GM19035 (cell line): ENCODE measurements around the gene RBFOX1.

Source experiments
- ATAC-seq: cut with Tn5 transposase; IDR thresholded peaks from one replicate; pipeline ENCODE4 v1.9.1; 2021; ENCODE audit not compliant: unreplicated experiment

RBFOX1 gene

DNA sequence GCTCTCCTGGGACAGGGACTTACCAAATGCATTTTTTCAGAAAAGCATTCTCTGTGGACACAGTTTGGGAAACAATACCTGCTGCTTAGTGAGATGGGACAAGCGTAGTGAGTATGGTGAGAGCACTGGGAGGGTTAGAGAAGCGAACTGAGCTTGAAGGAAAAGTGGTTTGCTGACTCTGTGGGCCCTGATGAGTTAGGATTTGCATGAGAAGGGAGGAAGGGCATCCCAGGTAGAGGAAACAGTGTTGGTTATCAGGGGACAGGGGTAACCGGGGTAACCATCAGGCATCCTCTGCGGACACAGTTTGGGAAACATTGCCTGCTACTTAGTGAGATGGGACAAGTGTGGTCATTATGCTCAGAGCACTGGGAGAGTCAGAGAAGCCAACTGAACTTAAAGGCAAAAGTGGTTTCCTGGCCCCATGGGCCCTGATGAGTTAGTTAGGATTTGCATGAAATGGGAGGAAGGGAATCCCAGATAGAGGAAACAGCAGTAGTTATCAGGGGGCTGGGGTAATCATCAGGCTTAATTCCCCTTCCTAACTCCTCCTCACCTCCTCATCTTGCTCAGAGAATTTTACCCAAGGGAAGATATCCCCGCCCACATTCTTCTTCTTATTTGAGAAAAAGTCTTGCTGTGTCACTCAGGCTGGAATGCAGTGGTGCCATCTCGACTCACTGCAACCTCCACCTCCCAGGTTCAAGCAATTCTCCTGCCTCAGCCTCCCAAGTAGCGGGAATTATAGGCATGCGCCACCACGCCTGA, 319.3 kb downstream of the RBFOX1 start:
- ATAC-seq: no peak

DNA sequence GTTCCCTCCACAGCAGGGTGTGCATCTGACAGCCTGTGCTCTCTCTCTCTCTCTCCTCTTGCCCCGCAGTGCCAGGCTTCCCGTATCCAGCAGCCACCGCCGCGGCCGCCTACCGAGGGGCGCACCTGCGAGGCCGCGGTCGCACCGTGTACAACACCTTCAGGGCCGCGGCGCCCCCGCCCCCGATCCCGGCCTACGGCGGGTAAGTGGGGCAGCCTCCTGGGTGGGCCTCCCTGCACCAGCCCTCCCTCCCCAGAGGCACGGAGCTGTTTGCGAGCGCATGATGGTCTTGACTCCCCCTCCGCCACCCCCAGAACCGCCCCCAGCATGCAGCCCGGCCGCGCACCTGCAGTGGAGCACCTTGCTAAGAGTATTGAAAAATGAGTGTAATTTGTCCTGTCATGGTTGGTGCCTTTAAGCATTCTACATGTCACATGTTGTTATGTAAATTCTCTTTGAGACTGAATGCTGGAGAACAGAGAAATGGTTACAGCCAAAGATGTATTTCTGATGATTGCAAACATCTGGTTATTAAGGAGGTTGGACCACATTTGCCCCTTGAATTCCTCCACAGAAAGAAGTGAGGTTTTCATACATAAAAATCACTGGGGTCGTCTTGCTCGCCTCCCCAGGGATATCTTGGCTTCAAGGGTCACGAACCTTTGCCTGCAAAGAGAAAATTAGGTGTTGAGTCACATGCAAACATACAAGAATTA, 321.3 kb downstream of the RBFOX1 start:
- ATAC-seq: no peak

DNA sequence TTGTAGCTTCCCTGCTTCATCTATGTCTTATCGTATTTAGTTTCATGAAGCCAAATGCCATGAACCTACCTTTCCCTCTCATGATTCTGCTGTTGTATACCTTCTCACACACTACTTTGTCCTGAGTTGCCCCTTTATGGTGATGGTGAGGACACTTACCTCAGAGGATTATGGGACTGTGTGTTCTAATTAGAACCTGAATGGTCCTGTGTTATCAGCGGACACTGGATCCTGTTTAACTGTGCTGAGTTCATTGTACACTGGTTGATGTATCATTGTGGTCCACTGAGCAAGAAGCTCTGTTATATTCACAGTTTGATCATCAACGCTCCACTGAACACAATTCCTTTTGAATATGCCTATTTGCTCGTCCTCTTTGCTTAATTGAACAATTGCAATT, 343.0 kb downstream of the RBFOX1 start:
- ATAC-seq: no peak

DNA sequence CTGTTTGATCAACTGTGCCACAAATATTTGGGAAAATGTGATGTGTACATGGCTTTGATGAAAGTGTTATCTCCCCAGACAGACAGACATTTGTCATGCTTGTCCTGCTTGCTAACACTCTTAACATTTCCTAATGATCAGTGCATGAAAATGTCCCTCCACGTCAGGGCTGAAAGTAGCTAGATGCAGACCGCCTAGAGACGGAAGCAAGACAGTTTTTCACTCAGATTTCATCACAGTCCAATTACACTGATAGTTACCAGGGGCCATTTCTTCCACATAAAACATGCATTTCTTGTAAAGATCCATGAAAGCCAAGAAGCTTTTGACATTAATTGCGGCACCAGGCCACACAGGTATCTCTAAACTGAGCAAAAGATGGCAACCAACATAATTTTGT, 347.7 kb downstream of the RBFOX1 start:
- no peak for ATAC-seq

DNA sequence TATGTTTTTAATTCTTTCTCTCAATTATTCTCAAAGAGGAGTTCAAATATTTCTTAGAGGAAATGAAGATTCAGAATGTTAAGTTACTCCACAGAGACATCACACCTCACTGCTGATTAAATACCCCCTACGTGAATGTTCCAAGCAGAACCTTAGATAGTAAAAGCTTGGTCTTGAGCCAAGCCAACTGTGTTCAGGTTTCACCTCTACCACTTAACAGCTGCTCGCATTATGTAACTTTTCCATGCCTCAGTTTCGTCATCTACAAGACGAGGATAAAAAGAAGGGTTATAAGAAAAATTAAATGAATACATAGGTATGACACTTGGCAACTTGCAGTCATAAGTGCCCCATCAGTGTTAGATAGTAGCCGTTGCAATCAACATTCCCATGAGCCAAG, 356.2 kb downstream of the RBFOX1 start:
- no peak for ATAC-seq

DNA sequence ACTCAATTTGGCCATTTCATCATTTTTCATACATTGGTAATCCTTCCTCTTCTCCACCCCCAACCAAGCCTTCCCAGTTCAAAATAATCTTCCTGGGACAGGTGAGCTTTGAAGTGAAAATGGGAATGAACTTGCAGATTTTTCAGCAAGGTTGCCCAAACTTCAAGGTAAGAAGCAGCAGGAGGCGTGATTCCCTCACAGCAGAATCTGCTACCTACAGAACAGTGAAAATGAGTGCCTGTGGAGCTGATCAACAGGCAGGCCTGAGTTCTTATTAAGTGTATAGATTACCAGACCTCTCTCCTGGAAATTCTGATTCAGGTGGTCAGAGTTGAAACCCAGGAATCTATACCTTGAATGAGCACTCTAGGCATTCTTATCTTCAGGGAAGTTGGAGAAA, 356.6 kb downstream of the RBFOX1 start:
- ATAC-seq: no peak

DNA sequence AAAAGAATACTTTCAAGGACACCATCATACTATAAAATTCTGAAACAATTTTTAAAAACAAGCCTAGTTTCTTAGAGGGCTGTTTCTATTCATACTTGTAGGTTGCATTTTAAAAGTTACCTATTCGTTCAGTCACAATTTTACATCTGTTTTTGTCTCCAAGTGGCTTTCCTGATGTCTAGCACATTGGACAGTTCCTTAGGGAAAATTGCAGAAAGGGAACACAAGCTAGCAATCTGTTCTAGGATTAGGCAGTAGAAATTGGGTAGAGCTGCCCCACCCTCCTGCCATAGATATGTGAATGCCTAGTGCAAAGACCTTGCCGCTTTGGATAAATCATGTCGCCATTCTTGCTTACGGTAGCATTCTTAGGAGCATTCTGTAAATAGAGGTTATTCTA, 358.9 kb downstream of the RBFOX1 start:
- no peak for ATAC-seq

DNA sequence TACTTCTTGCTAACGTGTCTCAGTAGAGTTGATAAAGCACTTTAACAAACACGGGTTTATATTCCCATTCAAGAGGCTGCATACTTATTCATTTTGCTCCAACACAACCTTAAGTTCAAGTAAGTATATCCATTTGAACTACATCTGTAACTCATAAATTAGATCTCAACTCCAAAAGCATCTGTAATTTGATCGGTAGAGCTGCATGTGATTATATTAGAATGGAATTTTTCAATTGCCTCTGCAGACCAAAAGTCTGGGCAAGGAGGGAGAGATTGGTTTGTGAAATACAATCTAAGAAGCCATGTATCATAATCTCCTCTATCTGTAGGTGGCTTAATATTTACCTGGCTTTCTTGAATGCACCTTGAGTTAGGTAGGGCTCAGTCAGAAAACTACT, 371.0 kb downstream of the RBFOX1 start:
- ATAC-seq: no peak

DNA sequence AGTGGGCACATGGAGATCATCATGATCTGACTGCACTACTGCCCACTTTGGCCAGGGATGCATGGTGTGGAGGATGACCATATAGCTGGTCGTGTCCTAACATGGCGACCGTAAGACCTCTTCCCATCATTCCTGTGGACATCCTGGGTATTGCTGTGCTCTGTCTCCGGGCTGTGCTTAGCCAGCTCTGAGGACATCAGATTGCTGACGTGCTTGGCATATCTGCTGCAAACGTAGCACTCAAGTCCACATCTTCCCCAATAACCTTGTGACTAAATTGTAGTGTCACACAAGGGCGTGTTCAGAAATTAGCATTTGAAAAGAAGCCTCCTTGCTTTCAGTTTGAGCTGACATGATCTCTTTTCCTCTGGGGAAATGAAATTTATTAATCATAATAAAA, 373.2 kb downstream of the RBFOX1 start:
- ATAC-seq: no peak

DNA sequence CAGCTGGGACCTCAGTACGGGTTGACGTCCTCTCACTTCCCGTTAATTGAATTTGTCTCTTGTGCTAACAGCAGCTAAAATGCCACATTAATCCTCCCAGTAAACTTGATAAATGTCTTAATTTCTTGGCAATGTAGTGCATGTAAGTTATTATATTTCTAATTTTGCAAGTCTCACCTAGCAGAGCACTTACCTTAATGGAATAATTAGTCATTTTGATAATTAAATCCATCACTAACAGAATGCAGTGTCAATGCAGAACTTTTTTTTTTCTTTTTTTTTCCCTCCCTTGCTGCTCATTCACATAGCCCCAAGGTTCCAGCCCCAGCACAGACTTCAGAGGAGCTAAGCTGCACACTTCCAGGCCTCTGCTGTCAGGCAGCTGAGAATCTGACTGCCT, 376.5 kb downstream of the RBFOX1 start:
- ATAC-seq: no peak

DNA sequence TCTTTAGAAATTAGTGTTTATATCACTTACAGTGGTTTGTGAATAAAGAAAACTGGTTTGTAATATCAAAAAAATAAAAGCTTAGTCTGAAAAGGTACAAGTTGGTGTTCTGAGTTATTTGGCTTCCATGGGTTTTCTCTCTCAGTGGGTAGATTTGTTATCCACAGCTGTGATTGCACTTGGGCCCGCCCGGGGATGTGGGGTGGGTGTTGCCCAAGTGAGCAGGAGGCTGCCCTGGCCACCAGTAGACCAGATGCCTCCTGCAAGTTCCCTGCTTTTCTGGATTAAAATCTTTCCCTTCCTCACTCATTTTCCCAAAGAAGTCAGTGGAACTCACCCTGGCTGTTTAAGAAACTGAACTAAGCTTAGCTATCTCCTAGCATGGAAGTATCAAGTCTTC, 380.6 kb downstream of the RBFOX1 start:
- ATAC-seq: no peak

DNA sequence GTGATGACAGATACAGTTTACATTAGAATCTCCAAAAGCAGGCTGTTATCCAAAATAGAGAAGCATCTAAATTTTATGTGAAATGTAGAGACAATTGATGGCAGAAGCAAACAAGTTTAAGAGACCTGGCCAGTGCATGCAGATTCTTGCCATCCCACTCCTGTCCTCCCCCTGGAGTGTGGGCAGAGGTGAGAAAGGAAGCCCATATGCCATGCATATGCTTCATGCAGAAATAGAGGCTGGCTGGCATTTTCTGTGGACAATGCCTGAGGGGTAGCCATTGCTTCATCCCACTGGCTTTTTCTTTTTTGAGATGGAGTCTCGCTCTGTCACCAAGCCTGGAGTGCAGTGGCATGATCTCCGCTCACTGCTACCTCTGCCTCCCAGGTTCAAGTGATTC, 382.1 kb downstream of the RBFOX1 start:
- ATAC-seq: no peak

DNA sequence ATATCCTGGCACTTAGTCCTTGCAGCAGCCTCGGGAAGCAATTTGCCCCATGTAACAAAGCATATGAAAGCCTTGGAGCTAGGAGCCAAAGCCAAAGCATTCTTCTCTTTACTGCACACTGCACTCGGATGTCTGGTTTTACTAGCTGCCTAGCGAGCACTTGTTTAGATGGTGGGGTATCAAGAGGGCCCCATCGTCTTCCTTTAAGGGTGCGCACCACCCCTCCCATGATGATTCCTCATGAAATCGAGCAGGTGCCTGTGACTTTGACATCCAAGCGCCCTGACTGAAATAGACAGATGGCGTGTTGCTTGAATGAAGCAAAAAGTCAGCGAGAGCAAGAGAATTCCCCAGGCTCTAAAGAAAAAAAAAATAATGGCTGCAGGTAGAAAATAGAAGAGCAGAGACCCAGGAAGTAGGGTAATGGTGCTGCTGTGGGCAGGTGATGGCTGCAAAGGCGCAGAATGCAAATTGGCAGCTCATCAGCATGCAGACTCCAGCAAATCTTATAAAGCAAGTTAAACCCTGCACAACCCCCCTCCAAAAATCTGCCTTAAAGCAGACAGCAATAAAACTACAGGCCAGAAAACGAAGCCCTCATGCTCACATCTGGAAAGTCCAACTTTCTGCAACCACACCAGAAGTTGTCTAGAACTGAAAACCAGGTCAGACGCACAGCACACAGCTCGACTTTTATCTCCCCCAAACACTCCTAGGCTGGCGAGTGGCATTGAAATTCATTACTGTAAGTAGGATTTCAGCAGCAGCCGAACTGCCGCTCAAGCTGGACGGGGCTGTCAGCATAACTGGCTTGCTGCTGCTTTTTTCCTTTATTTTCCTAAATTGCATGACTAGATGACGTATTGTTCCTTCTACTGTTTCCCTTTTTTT, 384.3 kb downstream of the RBFOX1 start:
- no peak for ATAC-seq

DNA sequence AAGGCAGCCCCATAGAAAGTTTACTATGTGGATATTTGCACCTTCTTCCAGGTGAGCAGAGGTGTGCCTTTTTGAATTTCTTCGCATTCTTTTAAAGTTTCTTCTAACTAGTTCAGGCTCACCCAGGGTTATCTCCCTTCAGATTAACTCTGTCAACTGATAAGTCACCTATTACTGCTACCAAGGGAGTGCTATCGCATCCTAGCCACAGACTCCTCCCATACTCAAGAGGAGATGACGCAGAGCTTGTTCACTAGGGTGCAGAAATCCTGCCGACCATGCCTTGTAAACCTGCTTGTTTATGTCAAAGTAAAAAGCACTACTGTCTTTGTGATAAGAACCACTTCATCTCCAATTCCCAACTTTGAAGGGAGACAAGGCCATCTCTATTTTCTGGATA, 390.1 kb downstream of the RBFOX1 start:
- no peak for ATAC-seq

DNA sequence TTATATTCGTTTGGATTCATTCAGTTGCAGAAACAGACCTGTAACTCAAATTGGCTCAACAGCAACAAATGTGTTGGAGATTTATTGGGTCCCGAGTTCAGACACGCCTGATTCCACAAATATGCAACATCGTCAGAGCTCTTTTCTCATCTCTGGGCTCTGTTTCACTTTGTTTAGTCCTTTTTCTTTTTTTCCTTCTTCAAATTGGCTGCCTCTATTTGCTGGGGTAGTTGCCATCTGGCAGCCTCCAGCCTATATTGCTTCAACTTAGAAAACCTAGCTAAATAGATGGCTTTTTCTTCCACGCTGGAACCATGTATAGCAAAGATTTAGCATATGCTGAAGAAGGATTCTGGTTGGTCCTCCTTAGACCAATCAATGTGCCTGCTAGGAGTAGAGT, 398.5 kb downstream of the RBFOX1 start:
- ATAC-seq: no peak

DNA sequence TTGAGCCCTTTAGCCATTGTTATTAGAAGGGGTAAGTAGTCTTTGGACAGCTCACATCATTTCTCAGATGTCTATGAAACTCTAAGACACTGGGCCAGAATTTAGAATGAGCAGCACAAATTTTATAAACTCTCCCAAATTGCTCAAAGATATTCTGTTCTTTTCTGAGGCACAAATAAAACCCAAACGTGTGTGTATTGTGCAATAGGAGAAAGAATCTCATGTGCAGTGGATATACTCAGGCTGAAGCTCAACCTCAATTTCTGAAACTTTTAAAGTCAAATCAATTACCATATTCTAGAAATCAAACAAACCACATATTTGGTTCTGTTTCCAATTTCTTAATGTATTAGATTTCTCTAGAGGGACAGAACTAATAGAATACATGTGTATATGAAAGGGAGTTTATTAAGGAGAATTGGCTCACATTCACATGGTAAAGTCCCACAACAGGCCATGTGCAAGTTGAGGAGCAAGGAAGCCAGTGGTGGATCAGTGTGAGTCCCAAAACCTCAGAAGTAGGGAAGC, 403.6 kb downstream of the RBFOX1 start:
- ATAC-seq: no peak

DNA sequence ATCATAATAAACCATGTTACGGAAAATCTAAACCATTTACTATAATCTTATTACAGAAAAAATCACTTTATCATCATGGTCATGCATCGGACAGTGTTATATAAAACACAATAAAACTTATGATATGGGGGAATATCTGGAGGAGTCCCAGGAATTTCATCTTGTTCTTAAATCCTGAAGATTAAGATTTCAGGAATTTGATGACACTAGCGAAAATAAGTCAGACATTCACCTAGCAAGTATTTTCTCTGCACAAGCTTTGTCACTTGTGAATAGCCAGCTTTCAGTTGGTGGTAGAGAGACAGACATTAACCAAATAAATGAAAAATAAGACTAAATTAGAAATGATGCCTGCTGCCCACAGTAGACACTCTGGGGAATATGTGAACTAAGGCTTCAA, 410.0 kb downstream of the RBFOX1 start:
- no peak for ATAC-seq

DNA sequence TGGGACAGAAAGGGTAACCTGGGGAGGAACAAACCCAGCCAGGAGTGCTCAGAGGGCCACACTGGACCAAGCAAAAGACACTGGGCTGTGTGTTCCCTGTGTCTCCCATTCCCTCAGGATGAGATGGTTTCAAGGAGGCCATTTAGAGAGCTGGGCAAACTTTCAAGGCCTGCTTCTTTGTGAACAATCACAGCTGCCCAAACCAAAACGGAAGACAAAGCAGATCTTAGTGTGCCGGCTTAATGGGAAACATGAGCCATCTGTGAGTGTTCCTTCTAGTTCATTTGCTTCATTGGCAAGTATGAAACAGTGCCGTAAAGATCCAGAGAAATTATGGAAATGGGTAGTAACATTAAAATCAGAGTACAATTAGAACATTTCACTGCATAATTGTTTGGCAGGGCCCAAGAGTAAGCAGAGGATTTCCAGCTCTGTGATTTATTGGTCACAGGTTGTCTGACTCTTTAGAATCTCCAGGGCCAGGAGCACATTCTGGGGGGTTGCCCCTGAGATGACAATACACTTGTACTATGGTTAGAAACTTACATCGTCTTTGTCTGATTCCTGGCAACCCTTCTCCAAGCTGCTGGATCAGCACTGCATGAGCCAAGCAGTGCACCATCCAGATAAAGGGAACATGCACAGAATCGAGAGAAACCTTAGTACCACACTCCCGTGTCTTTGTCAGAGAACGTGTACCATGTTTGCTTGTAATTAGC, 412.1 kb downstream of the RBFOX1 start:
- no peak for ATAC-seq

DNA sequence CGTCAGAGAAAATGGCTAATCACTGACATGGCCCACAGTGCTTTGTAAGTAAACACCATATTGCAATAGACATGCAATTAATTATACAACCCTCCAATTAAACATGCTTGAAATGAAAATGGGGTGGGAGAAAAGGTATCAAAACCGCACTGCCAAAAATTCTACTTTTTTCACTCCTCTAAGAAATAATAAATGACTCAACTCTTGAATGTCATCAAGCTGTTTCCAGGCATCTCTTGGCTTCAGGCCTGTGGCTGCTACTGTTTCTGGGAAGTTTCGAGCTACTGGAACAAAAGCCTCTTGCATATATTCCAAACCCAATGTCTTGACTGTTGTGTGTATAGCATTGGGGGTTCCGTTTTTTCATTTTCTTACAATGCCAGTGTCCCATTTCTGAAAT, 412.6 kb downstream of the RBFOX1 start:
- no peak for ATAC-seq

DNA sequence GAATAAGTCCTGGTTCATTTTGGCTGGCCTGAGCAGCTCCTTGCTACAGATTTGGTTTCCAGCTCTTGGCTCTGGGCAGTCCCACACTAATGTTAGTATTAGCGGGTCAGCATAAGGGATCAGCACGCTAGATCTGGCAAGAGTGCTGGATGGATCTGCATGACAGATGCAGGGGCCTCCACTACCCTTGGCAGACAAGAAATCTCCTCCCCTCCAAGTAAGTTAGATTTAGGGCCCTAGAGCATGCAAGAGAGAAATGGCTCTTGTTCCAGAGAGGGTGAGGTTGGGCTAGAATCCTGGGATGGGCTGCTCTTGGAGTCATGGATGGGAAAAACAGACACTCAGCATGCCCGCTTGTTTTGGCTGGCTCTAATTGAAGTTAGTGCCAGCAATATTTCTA, 414.3 kb downstream of the RBFOX1 start:
- ATAC-seq: no peak

DNA sequence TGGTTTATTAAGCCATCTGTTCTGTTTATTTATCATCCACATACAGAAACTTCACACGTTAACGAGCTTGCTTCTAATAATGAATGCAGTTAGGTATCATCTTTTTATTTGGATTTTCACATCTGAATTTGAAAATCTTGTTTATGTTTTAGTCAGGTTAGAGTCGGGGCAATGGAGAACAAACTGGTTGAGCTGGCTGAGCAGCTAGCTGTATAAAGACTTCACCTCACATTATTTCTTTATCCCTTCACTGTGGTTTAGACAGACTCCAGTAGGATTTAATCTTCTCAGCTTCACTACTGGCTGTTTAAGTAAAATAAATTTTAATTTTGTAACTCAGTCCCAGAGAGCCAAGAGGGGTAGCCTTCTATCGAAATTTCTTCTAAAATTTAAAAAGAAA, 415.9 kb downstream of the RBFOX1 start:
- no peak for ATAC-seq
